CD4-positive, alpha-beta T cell (primary cell): Measurements from ENCODE around the gene SLC11A2. TPM values are rescaled to one million over a fixed set of nuclear protein-coding genes. Genes with fewer than 3 reads are reported as not detected.

Source experiments
- ATAC-seq: fragments of 200-7000 bp; cut with Tn5 transposase; one replicate; pipeline ENCODE4 v1.10.0; 2022; ENCODE audit warnings: mild to moderate bottlenecking; ENCODE audit not compliant: poor library complexity
- CTCF ChIA-PET: fragments of 350-600 bp; sonication (Branson Sonifier 250); formaldehyde crosslinking; loops from one replicate; lab custom pipeline; 2021; ENCODE audit warnings: antibody characterized with exemption, inconsistent platforms; lab: Charles Lee
- POLR2A ChIA-PET: fragments of 350-600 bp; sonication (Branson Sonifier 250); formaldehyde crosslinking; loops from one replicate; lab custom pipeline; 2021; ENCODE audit warnings: antibody characterized with exemption, inconsistent platforms; lab: Charles Lee
- DNase-seq, 14 experiments: peaks; one replicate each; pipeline ENCODE4 v3.0.0-alpha.2; 2013 to 2020; ENCODE audit warnings: mixed read lengths in 2 of 14
- H3K27ac ChIP-seq, 2 donors: one replicate each; pipeline versions ENCODE4 v1.5.1 to v1.7.0; 2013; ENCODE audit warnings: low read length in 2 of 2, low read depth in 1 of 2, mild to moderate bottlenecking in 1 of 2
- H3K27me3 ChIP-seq, 2 experiments: 1 replicate in 1 of 2; 2 replicates in 1 of 2; pipeline versions ENCODE4 v1.6.1 to v1.7.0; 2013; ENCODE audit warnings: low read length in 2 of 2, control low read depth in 1 of 2, mild to moderate bottlenecking in 1 of 2, moderate library complexity in 1 of 2; ENCODE audit not compliant: insufficient read depth in 2 of 2, control insufficient read depth in 1 of 2
- H3K36me3 ChIP-seq: one replicate; pipeline ENCODE4 v1.6.1; 2013; ENCODE audit warnings: low read length, control low read depth; ENCODE audit not compliant: insufficient read depth
- H3K4me1 ChIP-seq: one replicate; pipeline ENCODE4 v1.6.1; 2013; ENCODE audit warnings: low read length, control low read depth; ENCODE audit not compliant: insufficient read depth
- H3K4me3 ChIP-seq: one replicate; pipeline ENCODE4 v1.5.1; 2013; ENCODE audit warnings: mild to moderate bottlenecking, low read length, moderate library complexity
- H3K9me3 ChIP-seq, 2 experiments: 1 replicate in 1 of 2; 2 replicates in 1 of 2; pipeline versions ENCODE4 v1.6.1 to v1.7.0; 2013; ENCODE audit warnings: low read length in 2 of 2, mild to moderate bottlenecking in 2 of 2, control low read depth in 1 of 2, moderate library complexity in 1 of 2; ENCODE audit not compliant: control insufficient read depth in 1 of 2, insufficient read depth in 1 of 2
- H3K27ac Mint-ChIP-seq: one replicate; pipeline ENCODE4 v1.8.0; 2020; ENCODE audit warnings: mixed read lengths
- H3K27me3 Mint-ChIP-seq: one replicate; pipeline ENCODE4 v1.8.0; 2021; ENCODE audit warnings: mixed read lengths
- H3K36me3 Mint-ChIP-seq: one replicate; pipeline ENCODE4 v1.8.0; 2021; ENCODE audit warnings: low read depth, mixed read lengths
- H3K4me1 Mint-ChIP-seq: one replicate; pipeline ENCODE4 v1.8.0; 2021; ENCODE audit warnings: low read depth, mixed read lengths
- H3K4me3 Mint-ChIP-seq: one replicate; pipeline ENCODE4 v1.8.0; 2020; ENCODE audit warnings: mild to moderate bottlenecking, mixed read lengths
- H3K9me3 Mint-ChIP-seq: one replicate; pipeline ENCODE4 v1.8.0; 2020; ENCODE audit warnings: mixed read lengths
- CTCF ChIP-seq: fragments of 200-600 bp; IDR thresholded peaks from one replicate; pipeline ENCODE4 v1.8.0; 2022; ENCODE audit warnings: antibody characterized with exemption, mild to moderate bottlenecking
- intact Hi-C, 2 experiments: fragments of 100-400 bp; cut with DNase I in 1 of 2; cut with micrococcal nuclease in 1 of 2; formaldehyde crosslinking; loops; one replicate each; pipeline versions ENCODE4 v1.15.1 to v1.9.0; 2023 to 2025; cut with DNase I, micrococcal nuclease
- total RNA-seq, 174 experiments: library from RNA in 2 of 174; stranded (reverse) in 2 of 174; gene quantifications; one replicate each; pipeline ENCODE4 v1.2.3 and lab custom pipeline; 2021 to 2026

SLC11A2 gene
- total RNA-seq, 2 experiments from 2014 or later, result 43.6 to 47.7 TPM

DNA sequence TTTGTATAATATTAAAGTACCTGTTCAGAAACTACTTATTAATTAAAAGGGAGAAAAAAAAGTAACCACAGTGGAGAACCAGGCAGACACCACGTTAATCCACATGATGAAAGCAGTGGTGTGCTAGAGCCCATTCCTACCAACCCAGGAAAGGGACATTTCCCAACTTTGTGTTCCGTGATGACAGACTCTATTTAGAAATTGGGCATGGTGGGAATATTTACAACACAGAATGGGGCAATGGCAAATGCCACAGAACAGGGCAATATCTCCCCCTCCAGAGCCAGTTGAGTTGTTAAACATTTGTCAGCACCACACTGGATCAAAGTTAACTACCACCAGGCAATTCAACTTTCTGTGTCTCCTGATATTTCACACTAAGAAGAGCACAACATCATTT is 75.1 kb downstream of the SLC11A2 start:
- H3K27ac Mint-ChIP-seq, result no peak overlapping the region
- no peaks in the 10 kb centered on the region for H3K27me3 Mint-ChIP-seq
- H3K4me3 Mint-ChIP-seq, result no peak overlapping the region
- Histone ChIP-seq H3K36me3 (no peaks in the 10 kb centered on the region), H3K27ac (no peak overlapping the region), H3K4me3 (no peak overlapping the region), H3K27me3 (no peaks in the 10 kb centered on the region), H3K9me3 (no peaks in the 10 kb centered on the region), H3K4me1 (no peaks in the 10 kb centered on the region)
- no peaks in the 10 kb centered on the region for H3K36me3 Mint-ChIP-seq
- POLR2A ChIA-PET, result no interaction called here
- CTCF ChIA-PET, result no interaction called here
- ATAC-seq (no peak), DNase-seq (no peak)
- no peaks in the 10 kb centered on the region for H3K4me1 Mint-ChIP-seq
- no peak for TF ChIP-seq CTCF
- H3K9me3 Mint-ChIP-seq, result no peaks in the 10 kb centered on the region
- intact Hi-C loops, result no loop called here

DNA sequence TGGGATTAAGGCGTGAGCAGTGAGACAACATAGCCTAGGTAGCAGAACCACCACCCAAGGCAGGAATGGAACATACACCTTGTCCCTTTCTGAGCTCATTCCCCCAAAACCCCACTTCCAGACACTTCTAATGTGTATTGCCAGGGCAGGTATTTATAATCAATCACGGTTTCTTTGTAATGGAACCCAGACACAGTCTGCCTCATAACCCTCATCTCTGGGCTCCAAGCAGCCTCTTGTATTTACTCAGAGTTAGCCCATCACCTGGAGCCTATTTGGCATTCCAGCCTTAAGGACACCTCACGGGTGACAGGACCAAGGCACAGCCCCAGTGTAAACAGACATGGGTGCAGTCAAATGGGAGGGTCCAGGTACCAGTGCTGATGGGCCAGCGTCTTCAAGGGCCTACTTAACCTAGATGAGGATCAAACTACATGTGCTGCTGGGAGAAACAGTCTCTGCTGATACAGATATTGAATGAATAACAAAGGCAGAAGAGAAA is 76.3 kb downstream of the SLC11A2 start:
- DNase-seq (no peak), ATAC-seq (no peak)
- H3K9me3 Mint-ChIP-seq, result no peaks in the 10 kb centered on the region
- no peaks in the 10 kb centered on the region for H3K27me3 Mint-ChIP-seq
- H3K27ac Mint-ChIP-seq, result no peak overlapping the region
- intact Hi-C loops, result no loop called here
- ChIA-PET CTCF (no interaction called here), POLR2A (no interaction called here)
- H3K36me3 Mint-ChIP-seq, result no peaks in the 10 kb centered on the region
- Histone ChIP-seq H3K4me1 (no peaks in the 10 kb centered on the region), H3K4me3 (no peak overlapping the region), H3K27ac (no peak overlapping the region), H3K27me3 (no peaks in the 10 kb centered on the region), H3K36me3 (no peaks in the 10 kb centered on the region), H3K9me3 (no peaks in the 10 kb centered on the region)
- no peaks in the 10 kb centered on the region for H3K4me1 Mint-ChIP-seq
- no peak for TF ChIP-seq CTCF
- no peak overlapping the region for H3K4me3 Mint-ChIP-seq

DNA sequence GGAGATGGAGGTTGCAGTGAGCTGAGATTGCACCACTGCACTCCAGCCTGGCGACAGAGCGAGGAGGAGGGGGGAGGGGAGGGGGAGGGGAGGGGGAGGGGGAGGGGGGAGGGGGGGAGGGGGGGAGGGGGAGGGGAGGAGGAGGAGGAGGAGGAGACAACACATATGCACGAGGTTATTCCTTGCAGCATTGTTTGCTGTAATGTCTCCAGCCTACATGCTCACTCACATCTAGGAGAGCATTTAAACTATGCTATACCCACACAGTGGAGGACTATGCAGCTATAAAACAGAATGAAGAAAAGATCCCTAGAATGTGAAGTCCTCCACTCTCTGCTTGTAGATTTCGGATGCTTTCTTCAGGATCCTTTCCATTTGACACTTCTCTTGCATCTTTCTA is 77.4 kb downstream of the SLC11A2 start:
- intact Hi-C loops, result no loop called here
- H3K4me1 Mint-ChIP-seq, result no peaks in the 10 kb centered on the region
- peaks cover under 1% of the 10 kb centered on the region for H3K36me3 Mint-ChIP-seq
- H3K4me3 ChIP-seq, result no peak overlapping the region
- H3K4me1 ChIP-seq, result no peaks in the 10 kb centered on the region
- no peak for TF ChIP-seq CTCF
- H3K4me3 Mint-ChIP-seq, result no peak overlapping the region
- H3K9me3 Mint-ChIP-seq, result no peaks in the 10 kb centered on the region
- no peaks in the 10 kb centered on the region for H3K36me3 ChIP-seq
- no peaks in the 10 kb centered on the region for H3K27me3 Mint-ChIP-seq
- POLR2A ChIA-PET, result no interaction called here
- CTCF ChIA-PET, result no interaction called here
- H3K9me3 ChIP-seq, result no peaks in the 10 kb centered on the region
- ATAC-seq (no peak), DNase-seq (no peak)
- no peak overlapping the region for H3K27ac ChIP-seq
- H3K27ac Mint-ChIP-seq, result no peak overlapping the region
- no peaks in the 10 kb centered on the region for H3K27me3 ChIP-seq
